Coronary artery (tissue), 2 donors: ENCODE measurements around the gene ZIC2.

ENCODE experiments used
- DNase-seq: peaks from one replicate; pipeline ENCODE4 v3.0.0-alpha.2; 2017; ENCODE audit warnings: low spot score
- H3K27ac ChIP-seq, 2 donors: fragments of 200-600 bp; sonication (generic); one replicate each; pipeline ENCODE4 v1.5.1; 2016 to 2019
- H3K4me3 ChIP-seq: fragments of 200-600 bp; sonication (generic); 2 replicates; pipeline ENCODE4 v1.5.1; 2016; ENCODE audit warnings: mild to moderate bottlenecking, moderate library complexity
- TF ChIP-seq, protein P1 (sequence below): fragments of 200-600 bp; sonication (generic); IDR thresholded peaks from one replicate; pipeline ENCODE4 v1.5.1; 2019; ENCODE audit warnings: antibody characterized with exemption

Gene ZIC2

DNA sequence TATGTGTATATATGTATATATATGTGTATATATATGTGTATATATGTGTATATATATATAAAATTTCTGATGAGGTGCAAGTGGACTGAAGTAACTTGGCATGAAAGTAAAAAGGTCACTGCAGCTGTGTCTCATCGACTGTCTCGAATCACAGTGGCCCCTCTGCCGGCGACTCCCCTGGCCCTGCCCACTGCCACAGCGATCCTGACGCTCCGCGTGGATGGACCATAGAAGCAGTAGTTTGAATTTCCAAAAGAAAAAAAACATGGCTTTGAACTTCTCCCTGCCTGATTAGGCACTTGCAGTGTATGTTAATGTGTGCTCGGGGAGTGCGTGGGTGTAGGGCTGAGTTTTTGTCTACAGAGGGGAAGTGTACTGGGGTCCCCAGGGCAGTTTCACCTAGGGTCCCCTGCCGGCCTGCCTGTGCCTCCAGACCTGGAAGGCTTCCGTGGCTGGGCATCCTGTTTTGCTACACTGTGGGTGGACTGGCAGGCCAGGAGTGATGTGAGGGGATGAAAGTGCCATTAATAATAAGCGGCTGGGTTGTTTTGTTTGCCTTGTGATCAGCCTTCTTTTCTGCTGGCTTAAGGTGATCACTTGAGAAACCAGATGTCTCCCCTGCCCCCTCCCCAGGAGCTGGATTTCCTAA is 20.8 kb upstream of the ZIC2 start:
- DNase-seq: peak; percentile 38
- TF ChIP-seq, protein P1, sequence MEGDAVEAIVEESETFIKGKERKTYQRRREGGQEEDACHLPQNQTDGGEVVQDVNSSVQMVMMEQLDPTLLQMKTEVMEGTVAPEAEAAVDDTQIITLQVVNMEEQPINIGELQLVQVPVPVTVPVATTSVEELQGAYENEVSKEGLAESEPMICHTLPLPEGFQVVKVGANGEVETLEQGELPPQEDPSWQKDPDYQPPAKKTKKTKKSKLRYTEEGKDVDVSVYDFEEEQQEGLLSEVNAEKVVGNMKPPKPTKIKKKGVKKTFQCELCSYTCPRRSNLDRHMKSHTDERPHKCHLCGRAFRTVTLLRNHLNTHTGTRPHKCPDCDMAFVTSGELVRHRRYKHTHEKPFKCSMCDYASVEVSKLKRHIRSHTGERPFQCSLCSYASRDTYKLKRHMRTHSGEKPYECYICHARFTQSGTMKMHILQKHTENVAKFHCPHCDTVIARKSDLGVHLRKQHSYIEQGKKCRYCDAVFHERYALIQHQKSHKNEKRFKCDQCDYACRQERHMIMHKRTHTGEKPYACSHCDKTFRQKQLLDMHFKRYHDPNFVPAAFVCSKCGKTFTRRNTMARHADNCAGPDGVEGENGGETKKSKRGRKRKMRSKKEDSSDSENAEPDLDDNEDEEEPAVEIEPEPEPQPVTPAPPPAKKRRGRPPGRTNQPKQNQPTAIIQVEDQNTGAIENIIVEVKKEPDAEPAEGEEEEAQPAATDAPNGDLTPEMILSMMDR: no peak
- Histone ChIP-seq H3K4me3 (no peak overlapping the region), H3K27ac (no peak overlapping the region)

GRCh38 chr13:99961636-99962035 is 19.9 kb upstream of the ZIC2 start:
- TF ChIP-seq, protein P1: no peak
- Histone ChIP-seq H3K4me3 (no peak overlapping the region), H3K27ac (no peak overlapping the region)
- peak; percentile 1 for DNase-seq

DNA sequence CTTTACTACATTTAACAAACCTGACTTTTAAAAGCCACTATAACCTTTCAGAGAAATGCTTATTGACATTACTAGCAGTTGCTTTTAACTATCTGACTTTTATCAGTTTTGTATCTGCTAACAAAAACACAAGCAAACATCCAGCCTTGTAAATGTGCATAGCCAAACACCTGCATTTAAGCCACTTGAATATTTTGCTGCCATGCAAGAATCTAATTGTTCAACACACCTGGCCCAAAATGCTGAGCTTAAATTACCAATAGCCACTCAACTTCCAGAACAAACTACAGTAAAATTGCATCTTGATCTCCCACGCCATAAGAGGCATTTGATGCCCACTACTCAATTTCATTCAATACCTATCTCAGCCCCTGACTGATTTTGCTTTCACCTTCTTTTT is 19.3 kb upstream of the ZIC2 start:
- TF ChIP-seq, protein P1: no peak
- no peak overlapping the region for H3K4me3 ChIP-seq
- H3K27ac ChIP-seq: no peak overlapping the region
- no peak for DNase-seq

DNA sequence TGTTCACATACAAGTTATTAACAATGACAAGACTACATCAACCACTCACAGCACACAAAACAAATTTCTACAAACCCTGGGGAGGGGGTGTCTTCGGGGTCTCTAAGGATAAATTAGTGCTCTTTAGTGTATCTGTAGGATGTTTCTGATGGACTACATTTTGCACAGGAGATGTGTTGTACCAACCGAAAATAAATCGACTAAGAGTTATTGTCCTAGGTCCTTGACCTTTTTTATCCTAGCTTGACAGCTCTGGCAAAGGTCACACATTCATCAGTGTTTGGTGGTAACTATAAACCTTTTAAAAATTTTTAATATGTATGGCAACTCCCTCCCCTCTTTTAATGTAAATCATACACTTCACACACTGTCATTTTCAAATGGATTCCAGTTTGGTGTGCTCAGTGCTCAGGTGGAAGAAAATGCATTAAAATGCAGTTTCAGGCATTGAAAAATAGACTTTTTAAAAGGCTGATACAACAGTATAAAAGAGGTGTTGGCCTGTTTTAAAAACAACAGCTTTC is 17.7 kb upstream of the ZIC2 start:
- no peak for DNase-seq
- Histone ChIP-seq H3K27ac (no peak overlapping the region), H3K4me3 (no peak overlapping the region)
- TF ChIP-seq, protein P1: no peak

- DNase-seq: no peak
- TF ChIP-seq, protein P1: no peak
- no peak overlapping the region for H3K27ac ChIP-seq
- no peak overlapping the region for H3K4me3 ChIP-seq
Measured at GRCh38 chr13:99965329-99966000, 16.1 kb upstream of the ZIC2 start.

DNA sequence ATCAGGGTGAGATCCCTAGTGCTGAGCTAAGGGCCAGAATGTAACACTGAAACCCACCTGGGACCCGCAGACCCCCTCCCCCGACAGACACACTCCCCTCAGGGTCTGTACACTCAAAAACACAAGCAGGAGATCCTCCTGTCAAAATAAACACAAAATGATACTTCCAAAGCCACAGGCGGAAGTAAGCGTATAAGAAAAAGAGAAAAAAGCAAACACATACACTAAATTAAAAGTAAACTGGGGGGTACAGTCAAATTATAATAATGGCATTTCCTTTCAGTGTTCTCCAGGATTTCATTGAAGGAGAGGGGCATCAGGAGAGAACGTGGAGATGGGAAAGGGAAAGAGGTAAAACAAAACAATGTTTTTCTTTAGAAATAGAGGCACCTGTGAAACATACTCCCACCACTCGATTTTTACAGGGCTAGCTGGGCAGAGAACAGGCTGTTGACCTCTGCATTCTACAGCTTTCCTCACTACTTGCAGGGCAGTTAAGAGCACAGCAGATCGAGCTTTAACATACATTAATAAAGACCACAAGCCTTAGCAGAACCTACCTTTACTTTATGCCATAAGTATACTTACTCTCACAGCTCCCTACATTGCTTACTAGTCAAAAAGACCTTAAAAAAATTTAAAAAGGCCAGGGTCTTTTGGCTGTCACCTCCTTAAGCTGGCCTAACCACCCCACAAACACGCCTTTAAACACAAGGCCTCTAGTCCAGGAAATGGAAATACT is 15.3 kb upstream of the ZIC2 start:
- Histone ChIP-seq H3K27ac (no peak overlapping the region), H3K4me3 (no peak overlapping the region)
- TF ChIP-seq, protein P1: no peak
- DNase-seq: no peak
